CD4-positive, alpha-beta T cell treated with Interleukin-21 for 1 hour (primary cell): ENCODE results near the gene HINT1.
"Not testable (repeated sequence)": the region's sequence is repeated elsewhere in the genome, so short reads cannot be mapped to it uniquely, and the experiment has no call there.

ENCODE experiments used
- DNase-seq: peaks from one replicate; pipeline ENCODE4 v3.0.0-alpha.2; 2020

The HINT1 gene

DNA sequence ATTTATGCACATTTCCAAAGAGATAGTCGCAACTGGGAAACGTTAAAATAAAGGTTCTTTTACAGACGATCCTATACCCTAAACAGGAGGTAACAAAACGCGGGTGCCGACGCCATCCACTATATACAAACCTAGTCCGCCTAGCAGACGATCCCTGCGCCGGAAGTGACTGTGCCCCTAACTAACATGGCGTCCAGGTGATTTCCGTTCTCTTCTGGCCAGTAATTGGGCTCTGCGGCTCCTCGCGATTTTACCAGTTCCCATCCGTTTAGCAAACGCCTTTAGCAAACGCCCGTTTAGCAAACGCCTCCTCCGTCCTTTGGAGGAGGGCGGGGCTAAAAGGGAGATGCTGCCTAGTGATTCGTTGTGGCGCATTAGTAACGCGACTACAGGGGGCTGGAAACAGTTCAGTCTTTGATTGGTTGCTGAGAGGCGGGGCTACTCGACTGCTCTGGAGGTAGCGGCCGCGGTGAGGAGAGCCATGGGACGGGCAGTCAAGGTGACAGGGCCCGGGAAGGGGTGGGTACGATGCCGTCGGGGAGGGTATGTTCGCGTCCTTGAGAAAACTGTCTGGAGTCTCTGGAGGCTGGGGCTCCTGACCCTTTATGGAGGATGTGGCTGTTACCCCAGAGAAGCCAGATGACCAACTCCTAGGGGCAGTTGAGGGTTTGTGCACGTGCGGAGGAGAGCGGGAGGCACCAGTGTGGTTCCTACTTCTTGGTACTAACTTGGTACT is 5.7 kb upstream of the HINT1 start, which contains the start of gene LYRM7:
Gene LYRM7, plus strand, starts transcription at position 405 of the 736 bp plus-strand sequence. Its CDS starts 77 bp downstream, at position 482.
- peak; percentile 99 for DNase-seq

DNA sequence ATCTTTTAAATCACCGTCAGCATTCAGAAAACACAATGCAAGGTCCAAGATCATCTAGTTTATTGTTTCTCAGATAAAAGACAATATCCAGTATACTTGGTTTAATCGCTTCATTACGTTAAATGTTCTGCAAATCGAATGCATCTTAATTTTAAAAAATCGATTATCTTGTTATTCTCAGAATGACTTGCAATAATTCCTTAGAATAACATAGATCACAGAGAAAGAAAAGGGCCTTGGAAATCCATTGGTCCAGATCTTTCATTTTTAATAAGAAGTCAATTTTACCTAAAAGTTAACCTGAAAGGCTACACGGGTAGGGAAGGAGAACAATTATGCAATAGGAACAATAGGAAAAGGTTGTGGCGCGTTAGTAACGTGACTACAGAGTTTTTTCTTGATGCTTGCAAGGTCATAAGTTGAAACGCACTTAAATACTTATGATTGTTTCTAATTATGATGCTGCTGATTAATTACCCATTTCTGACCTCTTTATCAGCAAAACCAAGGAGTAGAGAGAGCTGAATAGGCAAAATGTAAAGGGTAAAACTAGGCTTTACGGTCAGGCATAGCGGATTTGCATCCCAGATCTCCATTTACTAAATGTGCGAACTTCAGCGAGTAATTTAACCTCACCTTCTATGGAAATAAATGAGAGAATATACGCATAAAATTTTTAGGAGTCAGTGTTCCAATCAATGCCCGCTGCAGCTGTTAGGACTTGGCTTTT is 4.9 kb upstream of the HINT1 start:
- DNase-seq: no peak

DNA sequence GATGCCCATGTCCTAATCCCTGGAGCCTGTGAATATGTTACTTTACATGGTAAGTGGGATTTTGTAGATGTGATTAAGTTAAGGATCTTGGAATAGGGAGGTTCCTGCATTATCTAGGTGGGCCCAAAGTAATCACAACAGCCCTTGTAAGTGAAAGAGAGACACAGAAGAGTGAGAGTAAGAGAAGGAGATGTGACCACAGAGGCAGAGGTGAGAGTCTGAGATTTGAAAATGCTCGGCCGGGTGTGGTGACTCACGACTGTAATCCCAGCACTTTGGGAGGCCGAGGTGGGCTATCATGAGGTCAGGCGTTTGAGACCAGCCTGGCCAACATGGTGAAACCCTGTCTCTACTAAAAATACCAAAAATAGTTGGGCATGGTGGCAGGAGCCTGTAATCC is 2.6 kb upstream of the HINT1 start:
- no peak for DNase-seq

DNA sequence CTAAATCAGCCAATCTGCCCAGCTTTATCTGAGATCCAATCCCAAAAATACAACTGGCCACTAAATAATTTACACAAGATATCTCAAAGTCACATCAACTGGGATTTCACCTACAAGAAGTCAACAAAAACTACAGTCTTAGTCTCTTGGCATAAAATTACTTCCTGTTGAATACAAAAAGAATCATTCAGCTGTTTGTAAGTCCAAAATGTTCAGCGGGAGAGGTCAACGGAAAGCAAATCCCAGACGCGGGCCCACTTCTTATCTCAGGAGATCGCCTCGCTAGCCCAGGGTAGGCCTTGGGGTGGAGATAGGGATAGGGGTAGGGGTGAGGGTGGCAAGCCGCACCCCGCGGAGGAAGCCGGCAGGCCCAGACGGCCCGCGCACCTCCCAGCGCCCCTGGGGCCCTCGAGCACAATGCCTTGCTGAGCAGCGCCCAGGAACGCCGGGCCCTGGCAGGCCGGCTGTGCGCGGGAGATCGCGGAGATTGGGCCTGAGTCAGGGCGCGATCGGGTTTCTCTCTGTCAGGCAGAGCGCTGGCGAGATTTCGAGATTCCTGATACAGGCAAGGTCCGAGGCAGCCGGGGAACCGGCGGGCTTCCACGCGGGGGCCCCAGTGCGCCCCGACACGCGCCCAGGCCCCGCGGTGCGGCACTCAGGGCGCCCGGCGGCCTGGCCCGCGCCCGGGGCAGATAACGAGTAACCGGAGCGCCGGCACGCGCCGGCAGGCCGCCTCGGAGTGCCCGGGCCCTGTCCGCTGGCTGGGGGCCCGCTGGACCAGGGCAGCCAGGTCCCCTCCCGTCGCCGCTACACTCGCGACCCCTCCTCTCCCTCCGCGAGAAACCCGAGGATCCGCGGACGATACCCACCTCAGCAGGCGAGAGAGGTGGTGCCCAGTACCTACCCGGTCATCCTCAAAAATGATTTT is 601 bp downstream of the HINT1 start:
- peak; percentile 75 for DNase-seq

DNA sequence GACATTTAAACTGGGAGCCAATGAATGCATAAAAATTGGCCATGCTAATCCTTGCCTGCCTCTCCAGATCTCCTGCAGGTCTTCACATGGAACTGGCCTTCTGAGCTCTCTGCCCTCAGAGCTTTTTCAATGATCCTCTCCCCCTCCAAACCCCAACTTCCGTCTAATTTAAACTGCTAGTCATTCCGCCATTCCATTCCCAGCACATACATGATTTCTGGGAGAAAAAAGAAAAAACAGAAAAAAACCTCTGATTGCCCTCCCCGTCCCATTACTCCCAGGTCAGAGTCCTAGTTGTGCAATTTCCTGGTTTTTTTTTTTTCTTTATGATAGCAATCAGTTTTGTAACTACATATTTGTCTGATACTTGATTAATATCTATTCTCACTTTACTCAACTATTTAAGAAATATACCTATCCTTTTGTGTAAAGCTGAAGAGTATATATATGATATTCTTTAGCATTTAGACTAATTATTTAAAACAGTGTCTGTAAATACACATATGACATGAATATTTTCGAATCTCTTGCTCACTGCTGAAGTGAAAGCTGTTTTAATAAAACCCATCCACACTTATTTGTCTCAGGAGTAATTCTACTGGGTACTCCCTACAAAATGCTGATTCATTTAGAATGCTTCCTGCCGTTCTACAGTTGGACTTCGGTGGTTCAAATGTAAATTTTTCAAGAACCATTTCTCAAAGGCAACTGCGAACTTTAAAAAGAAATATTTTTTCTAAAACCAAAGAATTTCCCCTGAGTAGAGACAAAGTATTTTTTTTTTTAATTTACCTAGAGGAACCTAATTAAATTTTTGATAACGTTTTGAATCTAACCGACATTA is 1.6 kb downstream of the HINT1 start:
- peak; percentile 33 for DNase-seq

DNA sequence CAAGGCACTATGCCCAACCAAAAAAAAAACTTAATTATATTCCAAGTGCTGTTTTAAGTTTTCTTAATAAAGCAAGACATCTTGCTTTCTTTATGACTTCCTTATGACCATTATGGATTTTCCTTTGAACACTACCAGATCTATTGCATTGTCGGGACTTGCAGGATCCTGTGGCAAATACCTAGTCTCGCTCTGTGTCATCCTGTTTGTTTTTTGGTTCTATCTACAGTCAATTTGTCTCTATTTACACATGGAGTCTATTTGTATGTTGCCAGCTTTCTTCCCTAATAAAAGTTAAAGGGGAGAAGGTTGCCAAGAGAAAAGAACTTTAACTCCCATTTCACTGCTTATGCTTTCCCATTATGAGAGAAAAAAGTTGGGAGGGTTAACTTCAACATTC is 4.9 kb downstream of the HINT1 start:
- no peak for DNase-seq

DNA sequence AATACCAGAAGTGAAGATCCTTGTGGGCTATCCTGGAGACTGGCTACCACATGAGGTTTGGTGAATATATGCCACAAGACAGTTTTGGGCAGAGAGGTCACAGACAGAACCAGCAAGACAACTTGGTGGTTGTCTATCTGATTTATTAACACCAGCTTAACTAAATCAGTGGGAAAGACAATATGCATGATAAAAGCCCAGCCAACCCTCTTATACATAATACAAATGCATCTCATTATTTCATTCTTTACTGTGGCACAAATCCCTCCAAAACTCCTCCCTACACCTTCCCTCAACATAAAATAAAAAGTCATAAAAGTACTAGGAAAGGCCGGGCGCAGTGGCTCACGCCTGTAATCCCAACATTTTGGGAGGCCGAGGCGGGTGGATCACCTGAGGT is 8.1 kb downstream of the HINT1 start:
- DNase-seq: no peak

DNA sequence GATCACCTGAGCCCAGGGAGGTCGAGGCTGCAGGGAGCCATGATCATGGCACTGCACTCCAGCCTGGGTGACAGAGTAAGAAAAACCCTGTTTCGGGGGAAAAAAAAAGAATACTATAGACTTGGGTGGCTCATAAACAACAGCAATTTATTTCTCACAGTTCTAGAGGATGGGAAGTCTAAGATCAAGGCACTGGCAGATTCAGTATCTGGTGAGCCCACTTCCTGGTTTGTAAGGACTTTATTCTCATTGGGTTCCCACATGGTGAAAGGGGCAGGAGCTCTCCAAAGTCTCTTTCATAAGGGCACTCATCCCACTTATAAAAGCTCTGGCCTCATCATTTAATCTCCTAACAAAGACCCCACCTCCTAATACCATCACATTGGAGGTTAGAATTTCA is 8.7 kb downstream of the HINT1 start:
- no peak for DNase-seq

DNA sequence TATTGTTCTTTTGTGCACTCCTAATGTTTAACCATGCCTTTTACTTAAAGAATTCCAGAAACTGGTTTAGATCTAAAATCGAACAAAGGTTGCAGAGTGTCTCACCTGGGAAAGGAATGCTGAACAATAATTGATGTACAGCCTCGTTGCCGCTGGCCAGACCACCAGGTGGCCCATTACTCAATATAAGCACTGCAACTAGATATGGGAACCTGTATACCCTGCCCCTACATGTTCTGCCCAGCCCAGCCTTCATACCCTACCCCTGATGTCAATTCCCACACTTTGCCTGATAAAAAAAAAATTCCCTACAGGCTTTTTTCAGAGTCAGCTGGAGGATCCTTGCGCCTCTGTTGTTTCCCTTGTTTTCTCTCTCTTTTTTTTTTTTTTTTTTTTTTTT is 13.8 kb downstream of the HINT1 start:
- no peak for DNase-seq

DNA sequence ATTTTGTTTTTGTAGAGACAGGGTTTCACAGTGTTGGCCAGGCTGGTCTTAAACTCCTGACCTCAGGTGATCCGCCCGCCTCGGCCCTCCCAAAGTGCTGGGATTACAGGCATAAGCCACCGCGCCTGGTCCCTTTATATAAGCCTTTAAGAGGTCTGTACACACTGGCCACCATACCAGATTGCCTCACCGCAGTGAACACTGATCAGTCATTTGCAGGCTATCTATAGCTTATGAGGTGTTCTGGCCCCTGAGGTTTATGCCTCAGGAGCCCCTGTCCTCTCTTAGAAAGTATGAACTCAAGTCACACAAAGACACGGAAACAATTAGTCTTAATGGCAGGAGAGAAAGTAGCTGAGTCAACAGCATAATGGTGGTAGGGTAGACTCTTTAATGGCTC is 14.6 kb downstream of the HINT1 start:
- no peak for DNase-seq

DNA sequence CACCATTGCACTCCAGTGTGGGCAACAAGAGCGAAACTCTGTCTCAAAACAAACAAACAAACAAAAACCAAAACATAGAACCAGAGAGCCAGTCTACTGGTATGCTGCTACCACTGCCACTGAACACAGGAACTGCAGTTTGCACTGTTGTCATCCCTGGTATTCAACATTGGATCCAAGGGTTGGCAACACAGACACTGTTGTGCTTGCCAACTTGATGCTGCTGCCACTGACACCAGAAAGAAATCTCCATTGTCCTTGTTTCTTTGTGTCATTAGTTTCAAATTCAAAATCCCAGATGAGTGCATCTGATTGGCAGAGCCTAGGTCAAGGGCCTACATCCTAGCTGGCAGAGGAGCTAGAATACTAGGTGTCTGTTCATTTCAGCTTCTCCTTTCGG is 16.2 kb downstream of the HINT1 start:
- DNase-seq: no peak

DNA sequence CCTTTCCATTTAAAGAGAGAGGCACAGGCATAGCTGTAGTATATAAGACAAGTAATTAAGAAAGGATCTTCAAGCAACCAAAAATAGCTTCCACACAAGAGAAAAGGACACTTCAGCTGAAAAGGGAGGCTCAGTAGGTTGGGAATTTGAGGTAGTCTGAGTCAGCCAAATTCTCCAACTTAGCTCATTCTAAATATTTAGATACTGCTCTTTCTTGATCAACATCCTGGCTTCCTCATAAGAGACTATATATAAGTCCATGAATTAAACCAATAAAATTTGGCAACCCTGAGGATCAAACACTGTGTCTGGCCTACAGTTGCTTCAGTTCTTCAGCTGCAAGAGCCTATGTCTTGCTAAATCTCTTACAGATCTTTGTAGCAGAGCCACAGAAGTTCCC is 17.8 kb downstream of the HINT1 start:
- DNase-seq: no peak

DNA sequence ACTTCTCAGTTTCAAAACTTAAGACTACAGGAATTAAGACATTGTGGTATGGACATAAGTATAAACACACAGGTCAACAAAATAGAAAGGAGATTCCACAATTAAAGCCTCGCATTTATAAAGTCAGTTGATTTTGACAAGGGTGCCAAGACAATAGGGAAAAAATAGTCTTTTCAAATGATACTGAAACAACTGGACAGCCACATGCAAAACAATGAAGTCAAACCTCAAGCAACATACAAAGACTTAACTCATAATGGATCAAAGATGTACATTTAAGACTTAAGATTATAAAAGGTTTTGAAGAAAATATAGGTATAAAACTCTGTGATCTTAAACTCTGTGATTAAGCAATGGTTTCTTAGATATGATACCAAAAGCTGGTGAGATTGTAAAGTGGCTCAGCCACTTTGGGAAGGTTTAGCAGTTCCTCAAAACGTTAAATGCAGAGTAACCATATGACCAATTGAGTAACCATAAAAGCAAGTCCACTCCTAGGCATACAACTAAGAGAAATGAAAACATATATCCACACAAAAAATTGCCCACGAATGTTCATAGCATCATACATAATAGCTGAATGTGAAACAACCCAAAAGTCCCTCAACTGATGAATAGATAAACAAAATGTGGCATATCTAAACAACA is 22.0 kb downstream of the HINT1 start:
- no peak for DNase-seq

DNA sequence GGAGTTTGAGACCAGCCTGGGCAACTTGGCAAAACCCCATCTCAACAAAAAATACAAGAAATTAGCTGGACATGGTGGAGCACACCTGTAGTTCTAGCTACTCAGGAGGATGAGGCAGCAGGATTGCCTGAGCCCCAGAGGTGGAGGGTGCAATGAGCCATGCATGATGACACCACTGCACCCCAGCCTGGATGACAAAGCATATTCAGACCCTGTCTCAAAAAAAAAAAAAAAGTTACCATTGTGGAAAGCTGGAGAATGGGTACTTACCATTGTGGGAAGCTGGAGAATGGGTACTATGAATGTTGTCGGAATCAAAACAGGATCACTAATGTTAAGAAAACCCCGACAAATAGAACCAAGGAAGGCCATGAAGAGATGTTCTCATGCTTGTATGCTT is 25.7 kb downstream of the HINT1 start:
- DNase-seq: no peak

DNA sequence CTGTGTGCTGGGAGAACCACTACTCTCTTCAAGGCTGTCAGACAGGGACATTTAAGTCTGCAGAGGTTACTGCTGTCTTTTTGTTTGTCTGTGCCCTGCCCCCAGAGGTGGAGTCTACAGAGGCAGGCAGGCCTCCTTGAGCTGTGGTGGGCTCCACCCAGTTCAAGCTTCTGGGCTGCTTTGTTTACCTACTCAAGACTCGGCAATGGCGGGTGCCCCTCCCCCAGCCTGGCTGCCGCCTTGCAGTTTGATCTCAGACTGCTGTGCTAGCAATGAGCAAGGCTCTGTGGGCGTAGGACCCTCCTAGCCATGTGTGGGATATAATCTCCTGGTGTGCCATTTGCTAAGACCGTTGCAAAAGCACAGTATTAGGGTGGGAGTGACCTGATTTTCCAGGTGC is 26.6 kb downstream of the HINT1 start:
- not testable (repeated sequence) for DNase-seq

DNA sequence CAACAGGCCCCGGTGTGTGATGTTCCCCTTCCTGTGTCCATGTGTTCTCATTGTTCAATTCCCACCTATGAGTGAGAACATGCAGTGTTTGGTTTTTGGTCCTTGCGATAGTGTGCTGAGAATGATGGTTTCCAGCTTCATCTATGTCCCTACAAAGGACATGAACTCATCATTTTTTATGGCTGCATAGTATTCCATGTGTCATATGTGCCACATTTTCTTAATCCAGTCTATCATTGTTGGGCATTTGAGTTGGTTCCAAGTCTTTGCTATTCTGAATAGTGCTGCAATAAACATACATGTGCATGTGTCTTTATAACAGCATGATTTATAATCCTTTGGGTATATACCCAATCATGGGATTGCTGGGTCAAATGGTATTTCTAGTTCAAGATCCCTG is 32.0 kb downstream of the HINT1 start:
- DNase-seq: not testable (repeated sequence)

DNA sequence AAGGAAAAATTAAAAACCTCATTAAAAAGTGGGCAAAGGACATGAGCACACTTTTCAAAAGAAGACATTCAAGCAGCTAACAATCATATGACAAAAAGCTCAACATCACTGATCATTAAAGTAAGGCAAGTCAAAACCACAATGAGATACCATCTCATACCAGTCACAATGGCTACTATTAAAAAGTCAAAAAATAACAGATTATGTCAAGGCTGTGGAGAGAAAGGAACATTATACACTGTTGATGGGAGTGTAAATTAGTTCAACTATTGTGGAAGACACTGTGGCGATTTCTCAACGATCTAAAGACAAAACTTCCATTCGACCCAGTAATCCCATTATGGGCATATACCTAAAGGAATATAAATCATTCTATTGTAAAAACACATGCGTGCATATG is 35.8 kb downstream of the HINT1 start:
- DNase-seq: no peak

DNA sequence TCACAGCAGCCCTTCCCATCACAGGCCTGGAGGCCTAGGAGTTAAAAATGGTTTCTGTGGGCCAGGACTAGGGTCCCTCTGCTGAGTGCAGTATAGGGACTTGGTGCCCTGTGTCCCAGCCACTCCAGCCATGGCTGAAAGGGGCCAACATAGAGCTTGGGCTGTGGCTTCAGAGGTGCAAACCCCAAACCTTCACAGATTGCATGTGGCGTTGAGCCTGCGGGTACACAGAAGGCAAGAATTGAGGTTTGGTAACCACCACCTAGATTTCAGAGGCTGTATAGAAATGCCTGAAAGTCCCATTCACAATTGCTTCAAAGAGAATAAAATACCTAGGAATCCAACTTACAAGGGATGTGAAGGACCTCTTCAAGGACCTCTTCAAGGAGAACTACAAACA is 37.8 kb downstream of the HINT1 start:
- DNase-seq: not testable (repeated sequence)

DNA sequence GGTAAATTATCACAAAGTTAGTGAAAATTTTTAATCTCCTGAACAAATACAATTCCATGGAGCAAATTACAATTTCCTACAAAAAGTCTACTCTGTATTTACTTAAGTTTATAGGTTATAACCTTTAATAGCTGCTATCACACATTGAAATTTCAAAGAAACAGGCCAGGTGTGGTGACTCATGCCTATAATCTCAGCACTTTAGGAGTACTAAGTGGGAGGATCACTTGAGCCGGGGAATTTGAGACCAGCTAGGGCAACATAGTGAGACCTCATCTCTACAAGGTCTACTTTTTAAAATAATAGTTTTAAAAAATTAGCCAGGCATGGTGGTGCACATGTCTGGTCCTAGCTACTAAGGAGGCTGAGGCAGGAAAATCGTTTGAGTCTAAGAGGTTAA is 50.3 kb downstream of the HINT1 start:
- no peak for DNase-seq

DNA sequence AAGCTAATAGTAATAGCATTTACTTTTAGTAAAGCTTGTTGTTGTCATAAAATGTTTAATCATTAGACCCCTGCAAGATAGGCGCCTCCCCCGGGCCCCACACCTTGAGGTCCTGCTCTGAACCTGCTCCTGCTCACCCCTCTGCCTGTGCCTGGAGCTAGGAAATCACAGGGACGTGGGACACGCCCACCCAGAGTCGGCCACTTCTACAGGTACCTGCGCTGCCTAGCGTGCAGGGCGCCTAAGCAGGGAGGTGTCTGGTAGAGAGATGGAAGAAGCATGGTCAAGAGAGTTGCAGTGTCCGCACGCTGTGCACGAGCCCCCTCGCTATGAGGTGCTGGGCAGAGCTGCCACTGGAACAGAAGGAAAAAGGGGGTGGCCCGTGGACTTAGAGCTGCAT is 52.6 kb downstream of the HINT1 start:
- DNase-seq: no peak

DNA sequence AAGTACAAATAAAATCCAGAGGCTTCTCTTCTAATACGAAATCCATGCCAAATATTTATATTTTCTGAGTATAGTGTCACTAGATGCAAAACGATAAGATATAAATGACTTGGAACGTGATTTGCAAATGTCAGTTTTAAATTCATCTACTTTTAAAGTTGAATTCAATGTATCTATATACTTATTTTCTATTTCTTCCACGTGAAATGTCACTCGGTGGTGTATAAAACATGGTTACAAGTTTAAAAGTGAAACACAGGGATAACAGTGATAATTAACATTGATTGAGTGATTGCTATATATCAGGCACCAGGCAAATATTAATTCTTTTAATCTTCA is 54.8 kb downstream of the HINT1 start:
- no peak for DNase-seq
